ENCODE measurements around the gene COX7A2L. TPM values are rescaled to one million over a fixed set of nuclear protein-coding genes. Genes with fewer than 3 reads are reported as not detected.
"Not testable (repeated sequence)": the region's sequence is repeated elsewhere in the genome, so short reads cannot be mapped to it uniquely, and the experiment has no call there.

The COX7A2L gene
- total and polyA plus RNA-seq, 9 of the 15 experiments (the other 6 are each of a cell fraction or from before 2014, with no cell fraction given) = 118 to 481 (median 163) TPM

- in situ Hi-C loops (cut with MboI); BruUV-seq (replicated peaks); intact Hi-C loops (cut with micrococcal nuclease); H4K20me1 ChIP-seq (replicated peaks; ENCODE audit: control insufficient read depth, insufficient read depth, low read length); H3K79me2 ChIP-seq (ENCODE audit: control insufficient read depth, insufficient read depth, low read length); H2AFZ ChIP-seq (ENCODE audit: low read depth, low read length); CTCF ChIA-PET (ENCODE audit: low intra/inter-chr PET ratio); DNase-seq (ENCODE audit: extremely low read depth in 1 of 4, low spot score in 3 of 4); ATAC-seq; H3K9me3 ChIP-seq (replicated peaks; ENCODE audit: control insufficient read depth, insufficient read depth, low read depth, low read length); H3K9me1 ChIP-seq (ENCODE audit: control insufficient read depth, insufficient read depth, low read length); FAIRE-seq; H3K9ac ChIP-seq (ENCODE audit: insufficient read depth in 1 of 2, low read depth in 2 of 2, low read length in 2 of 2); H3K4me1 ChIP-seq (replicated peaks in 1 of 2; ENCODE audit: control insufficient read depth in 2 of 2, insufficient read depth in 2 of 2, low read length in 2 of 2); POLR2A ChIA-PET; H3K4me2 ChIP-seq (ENCODE audit: insufficient read depth, low read length); H3K27ac ChIP-seq (ENCODE audit: extremely low read depth, low read depth, low read length); H3K4me3 ChIP-seq; H3K36me3 ChIP-seq (ENCODE audit: control insufficient read depth, insufficient read depth, low read length): not testable (repeated sequence)
- H3K27me3 ChIP-seq (ENCODE audit: control insufficient read depth in 2 of 2, insufficient read depth in 2 of 2, low read length in 2 of 2) = peaks cover 7 to 14% of the 10 kb centered on the region in 2 experiments; a peak in 4 of 5 replicates
- WGBS (ENCODE audit: insufficient coverage, low coverage, missing lambda C conversion rate) = 0% methylated on average over 3 of the region's 3 CpGs
- peak; percentile 39 for TF ChIP-seq RBM25 (IDR thresholded peaks at IDR 0.05; ENCODE audit: low read depth, low read length, severe bottlenecking)
Observed at GRCh38 chr2:42393320-42393719, 32.3 kb upstream of the COX7A2L start.

GRCh38 chr2:42392191-42392590 is 31.2 kb upstream of the COX7A2L start:
- H4K20me1 ChIP-seq (replicated peaks; ENCODE audit: control insufficient read depth, insufficient read depth, low read length) = 0 out of 2 replicates have a peak, but pooled peaks cover 2% of the 10 kb centered on the region
- in situ Hi-C loops (cut with MboI) = no loop called here
- no peak overlapping the region for H3K4me2 ChIP-seq (ENCODE audit: insufficient read depth, low read length)
- no TSS peak for BruUV-seq (replicated peaks)
- no peaks in the 10 kb centered on the region for H3K79me2 ChIP-seq (ENCODE audit: control insufficient read depth, insufficient read depth, low read length)
- H3K9me3 ChIP-seq (replicated peaks; ENCODE audit: control insufficient read depth, insufficient read depth, low read depth, low read length) = no peaks in the 10 kb centered on the region
- H3K9ac ChIP-seq (ENCODE audit: insufficient read depth in 1 of 2, low read depth in 2 of 2, low read length in 2 of 2) = no peak overlapping the region
- H3K9me1 ChIP-seq (ENCODE audit: control insufficient read depth, insufficient read depth, low read length) = no peaks in the 10 kb centered on the region
- 6% methylated on average over 1 of the region's 1 CpG for WGBS (ENCODE audit: insufficient coverage, low coverage, missing lambda C conversion rate)
- H3K4me1 ChIP-seq (replicated peaks in 1 of 2; ENCODE audit: control insufficient read depth in 2 of 2, insufficient read depth in 2 of 2, low read length in 2 of 2) = no peaks in the 10 kb centered on the region
- DNase-seq (ENCODE audit: extremely low read depth in 1 of 4, low spot score in 3 of 4) (no peak), ATAC-seq (no peak), FAIRE-seq (no peak)
- no peak overlapping the region for H3K4me3 ChIP-seq
- intact Hi-C loops (cut with micrococcal nuclease) = no loop called here
- H3K27ac ChIP-seq (ENCODE audit: extremely low read depth, low read depth, low read length) = no peak overlapping the region
- H2AFZ ChIP-seq (ENCODE audit: low read depth, low read length) = no peak overlapping the region
- H3K36me3 ChIP-seq (ENCODE audit: control insufficient read depth, insufficient read depth, low read length) = no peaks in the 10 kb centered on the region
- H3K27me3 ChIP-seq (ENCODE audit: control insufficient read depth in 2 of 2, insufficient read depth in 2 of 2, low read length in 2 of 2) = peaks cover 18% of the 10 kb centered on the region in 2 experiments; a peak in 4 of 5 replicates
- ChIA-PET CTCF (ENCODE audit: low intra/inter-chr PET ratio) (no interaction called here), POLR2A (no interaction called here)
- TF ChIP-seq ARHGAP35 (IDR thresholded peaks at IDR 0.05; ENCODE audit: partially characterized antibody) (no peak), MITF (IDR thresholded peaks at IDR 0.05) (no peak)
